HG02943 (cell line): ENCODE results near the gene THOC6.
A peak's percentile ranks its signal among the peaks of the same experiment; 100 is the strongest.

Source experiments
- ATAC-seq: cut with Tn5 transposase; IDR thresholded peaks from one replicate; pipeline ENCODE4 v1.9.1; 2021; ENCODE audit warnings: mild to moderate bottlenecking, low read depth, moderate library complexity; ENCODE audit not compliant: unreplicated experiment

The THOC6 gene

DNA sequence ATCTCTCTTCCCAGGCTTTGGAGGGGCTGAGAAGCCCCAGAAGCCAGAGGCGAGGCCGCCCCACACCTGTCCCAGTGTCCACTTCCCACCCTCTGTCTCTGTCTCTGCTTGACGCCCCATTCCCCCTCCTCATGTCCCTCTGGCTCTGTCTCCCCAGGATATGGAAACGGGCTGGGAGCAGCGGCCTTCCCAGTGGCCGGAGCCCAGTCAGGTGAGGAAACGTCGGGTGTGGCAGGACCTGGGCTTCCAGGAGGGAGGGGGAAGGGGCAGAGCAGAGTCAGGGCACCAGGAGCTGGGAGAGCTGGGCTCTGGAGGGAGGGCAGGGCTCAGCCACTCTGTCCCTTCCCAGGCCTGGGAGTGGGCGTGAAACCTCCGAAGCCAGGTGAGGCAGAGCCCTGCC, 32.9 kb upstream of the THOC6 start:
- ATAC-seq = no peak

GRCh38 chr16:2991566-2992261, 32.1 kb upstream of the THOC6 start:
- ATAC-seq = no peak

- ATAC-seq = no peak
Observed at GRCh38 chr16:2992383-2993081, 31.3 kb upstream of the THOC6 start.

DNA sequence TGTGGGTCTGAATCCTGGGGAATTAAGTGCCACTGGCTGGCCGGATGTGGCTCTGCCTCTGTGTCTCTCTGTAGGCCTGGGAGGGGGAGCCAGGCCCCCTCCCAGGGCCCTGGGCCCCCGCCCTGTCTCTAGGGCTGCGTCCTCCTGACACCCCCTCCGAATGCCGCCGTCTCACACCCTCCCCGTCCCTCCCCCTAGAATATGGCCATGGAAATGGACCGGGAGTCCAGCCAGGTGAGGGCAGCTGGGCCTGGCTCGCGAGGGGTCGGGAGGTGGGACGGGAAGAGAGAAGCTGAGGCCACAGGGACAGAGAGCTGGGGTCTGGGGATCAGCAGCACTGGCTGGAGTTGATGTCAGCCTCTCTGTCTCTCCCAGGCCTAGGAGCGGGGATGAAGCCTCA, 27.5 kb upstream of the THOC6 start:
- ATAC-seq = no peak

GRCh38 chr16:2999929-3000328, 23.9 kb upstream of the THOC6 start:
- ATAC-seq = no peak

DNA sequence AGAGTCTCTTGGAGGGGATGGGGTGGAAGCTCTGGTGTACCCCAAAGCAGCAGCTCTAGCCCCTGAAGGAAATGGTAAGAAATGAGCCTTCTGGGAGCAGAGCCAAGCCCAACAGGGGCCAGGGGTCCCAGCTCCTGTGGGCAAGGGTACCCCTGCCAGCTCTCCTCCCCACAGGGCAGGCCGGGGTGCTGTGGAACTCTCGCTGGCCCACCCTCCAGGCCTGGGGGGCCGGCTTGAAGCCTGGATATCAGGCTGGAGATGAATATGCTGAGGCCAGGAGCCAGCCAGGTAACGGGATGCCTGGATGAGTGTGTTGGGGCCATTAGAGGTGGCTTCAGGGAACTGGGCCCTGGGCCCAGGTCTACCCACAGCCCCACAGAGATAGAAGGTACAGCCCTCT, 23.3 kb upstream of the THOC6 start:
- no peak for ATAC-seq

- no peak for ATAC-seq
Observed at GRCh38 chr16:3001316-3001715, 22.5 kb upstream of the THOC6 start.

GRCh38 chr16:3003582-3004270, 20.1 kb upstream of the THOC6 start:
- peak; percentile 81 for ATAC-seq

DNA sequence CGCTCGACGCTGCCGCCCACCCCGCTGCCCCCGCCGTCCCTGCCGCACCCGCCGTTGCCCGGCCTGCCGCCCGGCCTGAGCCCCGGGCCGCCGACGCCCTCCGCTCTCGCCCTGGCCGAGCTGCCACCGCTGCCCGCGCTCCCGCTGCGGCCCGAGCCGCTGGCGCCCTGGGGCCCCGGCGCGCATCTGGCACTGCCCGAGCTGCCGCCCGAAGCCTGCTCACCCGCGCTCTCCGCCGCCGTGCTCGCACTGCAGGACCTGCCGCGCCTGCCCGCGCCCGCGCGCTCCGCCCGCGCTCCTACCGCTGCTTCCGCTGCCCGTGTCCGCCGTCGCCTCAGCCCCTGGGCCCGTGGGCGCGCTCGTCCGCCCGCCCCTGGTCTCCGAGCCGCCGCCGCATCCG, 19.5 kb upstream of the THOC6 start:
- ATAC-seq = peak; percentile 18

- ATAC-seq = no peak
Observed at GRCh38 chr16:3004781-3005284, 19.0 kb upstream of the THOC6 start.

DNA sequence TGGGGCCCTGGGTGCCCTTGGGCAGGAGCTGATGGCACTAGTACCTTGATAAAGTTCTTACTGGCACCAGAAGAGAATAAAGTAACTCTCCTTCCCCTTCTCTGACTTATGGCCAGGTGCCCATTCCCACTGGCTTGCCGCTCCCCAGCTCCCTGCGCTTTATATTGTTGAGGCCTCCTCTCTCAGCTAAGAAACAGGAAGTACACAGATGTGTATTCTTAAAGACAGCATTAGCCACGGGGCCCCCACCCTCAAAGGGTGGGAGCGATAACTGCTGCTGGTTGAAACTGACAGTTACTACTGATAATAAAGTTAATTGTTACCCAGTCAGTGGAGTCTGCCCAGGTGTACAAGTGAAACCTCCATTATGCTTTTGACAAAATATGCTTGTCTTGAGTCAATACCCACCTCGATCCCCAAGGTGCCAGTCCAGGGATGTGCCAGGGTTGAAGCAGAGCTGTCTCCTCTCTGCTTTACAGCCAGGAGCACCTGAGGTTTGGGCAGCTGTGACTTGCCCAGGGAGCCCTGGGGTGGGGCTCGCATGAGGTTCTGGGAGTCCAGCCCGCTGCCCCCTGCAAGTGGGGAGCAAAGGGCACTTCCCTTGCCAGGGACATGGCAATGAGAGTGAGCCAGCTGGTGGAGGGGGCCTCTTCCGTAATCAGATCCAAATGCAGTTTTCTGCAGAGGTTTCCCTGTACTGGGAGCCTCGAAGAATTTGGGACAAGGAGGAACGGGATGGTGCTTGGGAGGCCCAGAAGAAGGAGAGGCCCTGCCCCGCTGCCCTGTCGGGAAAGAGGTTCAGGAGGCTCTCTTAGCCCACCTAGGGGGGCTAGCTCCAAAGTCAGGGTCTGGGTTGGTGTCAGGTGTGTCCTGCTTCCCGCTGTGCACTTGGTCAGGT, 16.5 kb upstream of the THOC6 start:
- ATAC-seq = no peak

- ATAC-seq = no peak
Observed at GRCh38 chr16:3007957-3008689, 15.7 kb upstream of the THOC6 start.

DNA sequence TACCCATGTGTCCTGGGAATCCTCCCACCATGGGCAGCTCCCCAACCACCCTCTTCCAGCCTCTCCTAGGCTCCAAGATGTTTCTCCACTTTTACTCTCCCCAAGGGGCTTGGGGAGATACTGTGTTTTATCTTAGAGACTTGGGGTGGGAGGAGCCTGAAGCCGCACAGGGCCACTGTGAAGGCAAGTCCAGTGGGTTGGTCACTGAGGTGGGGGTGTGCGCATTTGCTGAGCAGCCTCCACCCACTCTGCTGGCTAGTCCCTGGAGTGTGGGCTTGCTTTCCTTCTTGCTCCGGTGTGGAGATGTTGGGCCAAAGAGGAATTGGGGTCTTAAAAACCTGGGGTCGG, 15.2 kb upstream of the THOC6 start:
- no peak for ATAC-seq

DNA sequence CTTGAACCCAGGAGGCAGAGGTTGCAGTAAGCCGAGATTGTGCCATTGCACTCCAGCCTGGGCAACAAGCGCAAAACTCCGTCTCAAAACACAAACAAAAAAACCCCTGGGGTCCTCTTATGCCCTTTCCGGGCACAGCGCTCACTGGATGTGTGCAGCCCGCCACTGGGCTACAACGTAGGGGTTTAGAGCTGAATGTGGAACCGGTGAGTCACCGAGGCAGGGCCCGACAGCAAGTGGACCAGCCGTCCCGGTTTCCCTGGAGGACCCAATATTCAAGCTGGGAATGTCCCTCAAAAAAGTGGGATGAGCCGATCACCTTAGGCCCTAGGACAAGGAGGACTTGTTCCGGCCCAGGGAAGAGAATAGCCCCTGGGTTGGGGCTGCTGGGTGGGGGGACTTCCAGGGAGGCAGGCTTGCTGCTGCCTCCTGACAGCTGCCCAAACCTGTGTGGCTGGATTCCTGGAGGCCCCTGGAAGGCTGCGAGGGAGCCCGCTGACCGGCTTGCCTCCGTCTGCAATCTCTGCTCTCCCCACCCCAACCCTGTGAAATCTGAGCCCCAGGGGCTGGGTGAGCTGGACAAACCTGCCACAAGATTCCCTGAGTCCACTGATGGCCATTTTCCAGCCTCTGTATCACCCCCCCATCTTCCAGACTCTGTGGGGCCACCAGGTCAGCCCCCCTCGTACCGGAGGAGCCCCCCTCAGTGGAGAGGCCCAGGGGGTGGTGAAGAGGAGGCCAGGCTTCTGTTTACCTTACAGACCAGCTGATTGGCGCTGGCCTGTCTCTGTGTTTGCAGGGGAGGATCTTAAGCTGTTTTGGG, 14.1 kb upstream of the THOC6 start:
- no peak for ATAC-seq

DNA sequence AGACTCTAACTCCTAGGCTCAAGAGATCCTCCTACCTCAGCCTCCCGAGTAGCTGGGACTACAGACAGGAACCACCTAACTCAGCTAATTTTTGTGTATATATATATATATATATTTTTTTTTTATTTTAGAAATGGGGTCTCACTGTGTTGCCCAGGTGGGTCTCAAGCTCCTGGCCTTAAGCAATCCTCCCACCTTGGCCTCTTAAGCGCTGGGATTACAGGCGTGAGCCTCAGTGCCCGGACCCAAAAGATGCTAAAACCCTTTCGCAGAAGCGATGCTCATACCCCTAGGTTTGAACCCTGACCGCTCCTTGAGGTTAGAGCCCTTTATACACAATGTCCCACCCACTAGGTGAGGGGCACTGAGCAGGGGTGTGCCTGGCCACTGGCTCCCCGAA, 13.3 kb upstream of the THOC6 start:
- no peak for ATAC-seq

GRCh38 chr16:3012246-3012645, 11.6 kb upstream of the THOC6 start:
- no peak for ATAC-seq

DNA sequence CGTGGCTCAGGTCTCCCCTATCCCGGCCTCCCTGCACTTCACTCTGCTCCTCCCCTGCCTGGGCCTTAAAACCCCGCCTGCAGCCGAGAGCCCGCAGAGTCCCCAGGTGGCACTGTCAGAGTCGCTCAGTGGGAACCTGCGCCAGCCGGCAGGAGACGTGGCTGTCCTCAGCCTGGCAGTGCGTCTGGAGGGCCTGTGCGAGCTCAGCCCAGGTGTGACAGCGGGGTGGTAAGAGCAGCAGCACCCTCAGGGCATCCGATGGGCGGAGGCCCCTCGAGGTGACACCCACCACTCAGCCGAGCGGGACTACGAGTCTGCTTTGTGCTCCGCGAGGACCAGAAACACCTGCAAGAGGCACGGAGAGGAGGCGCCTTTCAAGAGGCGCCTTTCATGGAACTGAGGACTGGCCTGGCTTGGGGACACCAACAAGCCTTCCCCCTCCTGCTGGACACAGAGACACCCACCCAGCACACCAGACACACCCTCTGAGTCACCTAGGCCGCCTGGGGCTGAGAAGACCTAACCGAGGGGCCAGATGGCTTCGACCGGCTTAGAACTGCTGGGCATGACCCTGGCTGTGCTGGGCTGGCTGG, 10.9 kb upstream of the THOC6 start, which contains the start of gene CLDN9:
TSS of gene CLDN9 (plus strand) at position 96 of the 593 bp plus-strand sequence. CDS start at position 536, 440 bp downstream.
- ATAC-seq = no peak

GRCh38 chr16:3013491-3013951, 10.3 kb upstream of the THOC6 start:
- ATAC-seq = no peak
